ENCODE measurements around the gene SLC25A22. TPM values are rescaled to one million over a fixed set of nuclear protein-coding genes. Genes with fewer than 3 reads are reported as not detected.

The SLC25A22 gene
- total RNA-seq, 2 experiments from 2014 or later, result 33.3 to 36.7 TPM

DNA sequence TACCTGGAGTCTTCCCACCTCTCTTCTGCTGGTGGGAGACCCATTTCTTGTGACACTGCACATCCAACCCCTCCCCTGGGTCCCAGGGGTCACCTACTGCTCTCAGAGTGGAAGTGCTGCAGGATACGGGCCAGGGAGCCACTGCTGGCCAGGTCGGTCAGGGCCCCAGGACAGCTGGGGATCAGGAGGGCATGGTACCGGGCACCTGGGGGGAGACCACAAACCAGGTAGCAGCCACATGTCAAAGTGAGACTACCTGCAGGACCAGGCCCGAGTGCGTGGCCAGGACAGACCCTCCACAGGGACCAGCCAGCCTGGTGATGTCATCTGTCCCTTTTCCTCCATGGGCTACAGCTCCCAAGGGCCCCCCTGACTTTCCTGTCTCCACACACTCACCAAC, 24.7 kb downstream of the SLC25A22 start:
- H3K36me3 Mint-ChIP-seq (ENCODE audit: low read depth), result peaks cover 21% of the 10 kb centered on the region
- H3K27me3 Mint-ChIP-seq, result no peaks in the 10 kb centered on the region
- intact Hi-C loops (cut with micrococcal nuclease), result no loop called here
- no peaks in the 10 kb centered on the region for H3K9me3 Mint-ChIP-seq
- TF ChIP-seq, protein P1, sequence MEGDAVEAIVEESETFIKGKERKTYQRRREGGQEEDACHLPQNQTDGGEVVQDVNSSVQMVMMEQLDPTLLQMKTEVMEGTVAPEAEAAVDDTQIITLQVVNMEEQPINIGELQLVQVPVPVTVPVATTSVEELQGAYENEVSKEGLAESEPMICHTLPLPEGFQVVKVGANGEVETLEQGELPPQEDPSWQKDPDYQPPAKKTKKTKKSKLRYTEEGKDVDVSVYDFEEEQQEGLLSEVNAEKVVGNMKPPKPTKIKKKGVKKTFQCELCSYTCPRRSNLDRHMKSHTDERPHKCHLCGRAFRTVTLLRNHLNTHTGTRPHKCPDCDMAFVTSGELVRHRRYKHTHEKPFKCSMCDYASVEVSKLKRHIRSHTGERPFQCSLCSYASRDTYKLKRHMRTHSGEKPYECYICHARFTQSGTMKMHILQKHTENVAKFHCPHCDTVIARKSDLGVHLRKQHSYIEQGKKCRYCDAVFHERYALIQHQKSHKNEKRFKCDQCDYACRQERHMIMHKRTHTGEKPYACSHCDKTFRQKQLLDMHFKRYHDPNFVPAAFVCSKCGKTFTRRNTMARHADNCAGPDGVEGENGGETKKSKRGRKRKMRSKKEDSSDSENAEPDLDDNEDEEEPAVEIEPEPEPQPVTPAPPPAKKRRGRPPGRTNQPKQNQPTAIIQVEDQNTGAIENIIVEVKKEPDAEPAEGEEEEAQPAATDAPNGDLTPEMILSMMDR (IDR thresholded peaks at IDR 0.05), result no peak
- H3K27ac Mint-ChIP-seq, result no peak overlapping the region
- H3K4me3 Mint-ChIP-seq, result no peak overlapping the region
- ChIA-PET POLR2A (interaction anchor here (1.1 kb wide), 1 partner anchor 27 kb away, joined by 4 read pairs; the partner anchor contains the start of gene TALDO1), CTCF (no interaction called here)
- DNase-seq (no peak), ATAC-seq (no peak)
- peaks cover 16% of the 10 kb centered on the region for H3K4me1 Mint-ChIP-seq (ENCODE audit: low read depth)

DNA sequence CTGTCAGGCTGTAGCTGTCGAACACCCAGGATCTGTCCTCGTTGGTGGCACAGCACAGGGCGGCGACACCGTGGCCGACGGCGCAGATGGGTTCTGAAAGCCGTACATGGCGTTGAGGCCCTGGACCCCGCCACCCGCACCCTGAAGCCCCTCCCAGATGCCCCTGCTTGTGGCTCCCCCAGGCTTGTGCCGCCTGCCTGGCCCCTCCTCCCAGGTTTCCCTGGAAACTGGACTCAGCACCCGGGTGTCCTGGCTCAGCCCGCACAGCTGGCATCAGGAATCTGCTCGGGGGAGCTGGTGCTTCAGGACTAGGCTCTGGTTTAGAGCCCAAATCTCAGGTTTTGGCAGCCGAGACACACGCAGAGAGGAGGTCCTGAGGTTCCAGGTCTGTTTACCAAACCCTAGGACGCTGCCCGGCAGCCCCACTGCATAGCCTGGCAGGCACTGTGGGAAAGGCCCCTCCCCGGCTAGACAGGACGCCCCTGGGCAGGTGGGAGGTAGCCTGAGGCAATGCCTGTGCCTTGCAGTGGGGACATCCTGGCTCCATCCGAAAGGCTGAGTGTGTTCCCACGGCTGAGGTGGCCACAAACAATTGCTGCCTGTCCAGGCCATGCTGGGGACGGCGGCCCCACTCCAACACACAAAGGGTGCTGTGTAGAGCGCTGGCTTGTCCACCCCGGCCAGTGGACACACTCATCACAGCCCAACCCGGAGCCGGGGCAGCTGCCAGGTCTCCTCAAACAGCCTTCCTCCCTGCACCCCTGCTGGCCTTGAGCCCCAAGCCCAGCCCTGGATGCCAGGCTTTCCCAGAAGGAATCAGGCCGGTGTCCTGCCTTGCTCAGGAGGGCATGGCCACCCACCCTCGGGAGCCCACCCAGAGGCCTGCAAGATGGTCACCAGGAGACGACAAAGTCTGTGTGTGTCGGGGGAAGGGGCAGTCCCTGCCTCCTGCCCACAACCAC, 25.4 kb downstream of the SLC25A22 start:
- intact Hi-C loops (cut with micrococcal nuclease), result no loop called here

DNA sequence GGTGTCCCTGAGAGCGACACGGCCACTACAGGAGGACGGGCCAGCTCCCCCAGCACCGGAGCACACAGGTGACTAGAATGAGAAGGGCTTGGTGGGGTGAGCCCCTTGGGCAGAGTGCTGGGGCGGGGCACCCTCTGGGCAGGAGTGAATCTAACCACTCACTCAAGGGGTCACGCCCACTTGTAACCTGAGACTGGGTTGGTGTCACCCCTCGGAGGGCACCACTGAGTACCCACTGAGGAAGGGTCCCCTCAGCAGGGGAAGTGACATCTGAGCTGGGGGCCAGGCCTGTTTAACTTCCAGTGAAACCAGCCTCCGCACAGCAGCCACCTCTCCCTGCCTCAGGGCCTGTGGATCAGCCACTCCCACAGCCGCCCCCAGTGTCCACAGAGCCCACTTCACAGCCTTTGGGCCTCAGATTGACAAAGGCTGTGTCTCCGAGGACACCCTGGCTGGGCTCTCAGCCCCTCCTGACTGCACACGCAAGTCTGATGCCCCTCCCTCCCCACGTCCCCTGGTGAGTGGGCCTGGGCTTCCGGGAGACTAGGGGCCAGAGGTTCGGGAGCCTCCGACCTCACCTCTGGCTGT, 26.4 kb downstream of the SLC25A22 start:
- intact Hi-C loops (cut with micrococcal nuclease), result no loop called here
- H3K27me3 Mint-ChIP-seq, result no peaks in the 10 kb centered on the region
- TF ChIP-seq, protein P1 (IDR thresholded peaks at IDR 0.05), result no peak
- ChIA-PET POLR2A (interaction anchor here (1.3 kb wide), 1 partner anchor 12 kb away, joined by 5 read pairs; no protein-coding TSS in a partner anchor), CTCF (no interaction called here)
- DNase-seq, result no peak
- no peak overlapping the region for H3K4me3 Mint-ChIP-seq
- peaks cover 17% of the 10 kb centered on the region for H3K4me1 Mint-ChIP-seq (ENCODE audit: low read depth)
- no peak overlapping the region for H3K27ac Mint-ChIP-seq
- H3K9me3 Mint-ChIP-seq, result no peaks in the 10 kb centered on the region
- peaks cover 22% of the 10 kb centered on the region for H3K36me3 Mint-ChIP-seq (ENCODE audit: low read depth)
- no peak for ATAC-seq

More for the DNA sequence above, 25.4 kb downstream of the SLC25A22 start:
- Mint-ChIP-seq H3K9me3 (no peaks in the 10 kb centered on the region), H3K4me1 (ENCODE audit: low read depth) (peaks cover 16% of the 10 kb centered on the region), H3K27ac (no peak overlapping the region), H3K4me3 (no peak overlapping the region), H3K36me3 (ENCODE audit: low read depth) (peaks cover 21% of the 10 kb centered on the region), H3K27me3 (no peaks in the 10 kb centered on the region)
- ATAC-seq, result no peak
- TF ChIP-seq, protein P1 (IDR thresholded peaks at IDR 0.05), result no peak
- ChIA-PET CTCF (no interaction called here), POLR2A (interaction anchor here (1.1 to 1.3 kb wide), 2 partner anchors 13 to 26 kb away, joined by 4 to 5 read pairs; partner anchors contain the start of gene TALDO1)
- DNase-seq, result no peak

- Mint-ChIP-seq H3K9me3 (no peaks in the 10 kb centered on the region), H3K27ac (no peak overlapping the region), H3K4me1 (ENCODE audit: low read depth) (peaks cover 17% of the 10 kb centered on the region), H3K36me3 (ENCODE audit: low read depth) (peaks cover 25% of the 10 kb centered on the region), H3K27me3 (no peaks in the 10 kb centered on the region), H3K4me3 (no peak overlapping the region)
- no peak for DNase-seq
- ChIA-PET POLR2A (interaction anchor here (1.1 to 1.5 kb wide), 3 partner anchors 11 to 35 kb away, joined by 3 to 5 read pairs (median 4); partner anchors contain the start of gene CEND1), CTCF (no interaction called here)
- TF ChIP-seq, protein P1 (IDR thresholded peaks at IDR 0.05), result no peak
- no peak for ATAC-seq
- intact Hi-C loops (cut with micrococcal nuclease), result no loop called here
These were observed 27.2 kb downstream of the SLC25A22 start for GRCh38 chr11:770642-771616.

All from activated CD8-positive, alpha-beta T cell treated with anti-CD3 and anti-CD28 coated beads for 36 hours (primary cell).